ENCODE data around the gene SLIT1.

- TF ChIP-seq POLR2A (IDR thresholded peaks at IDR 0.05) (no peak), CTCF (IDR thresholded peaks at IDR 0.05) (no peak)
These were observed 85.9 kb downstream of the SLIT1 start for GRCh38 chr10:97099868-97100267.

Data from body of pancreas (tissue), 4 donors.